AG10803 (cell line): ENCODE results near the gene LIPT1.

Source experiments
- DNase-seq: peaks from one replicate; pipeline ENCODE4 v3.0.0; 2010; ENCODE audit warnings: low read depth
- H3K4me3 ChIP-seq: 2 replicates; pipeline ENCODE4 v1.5.1; 2011; ENCODE audit warnings: mild to moderate bottlenecking, low read length, control low read depth
- CTCF ChIP-seq: conservative IDR thresholded peaks from 2 replicates; pipeline ENCODE4 v1.5.1; 2011; ENCODE audit warnings: mild to moderate bottlenecking, low read length, control low read depth, inconsistent platforms

Gene LIPT1

DNA sequence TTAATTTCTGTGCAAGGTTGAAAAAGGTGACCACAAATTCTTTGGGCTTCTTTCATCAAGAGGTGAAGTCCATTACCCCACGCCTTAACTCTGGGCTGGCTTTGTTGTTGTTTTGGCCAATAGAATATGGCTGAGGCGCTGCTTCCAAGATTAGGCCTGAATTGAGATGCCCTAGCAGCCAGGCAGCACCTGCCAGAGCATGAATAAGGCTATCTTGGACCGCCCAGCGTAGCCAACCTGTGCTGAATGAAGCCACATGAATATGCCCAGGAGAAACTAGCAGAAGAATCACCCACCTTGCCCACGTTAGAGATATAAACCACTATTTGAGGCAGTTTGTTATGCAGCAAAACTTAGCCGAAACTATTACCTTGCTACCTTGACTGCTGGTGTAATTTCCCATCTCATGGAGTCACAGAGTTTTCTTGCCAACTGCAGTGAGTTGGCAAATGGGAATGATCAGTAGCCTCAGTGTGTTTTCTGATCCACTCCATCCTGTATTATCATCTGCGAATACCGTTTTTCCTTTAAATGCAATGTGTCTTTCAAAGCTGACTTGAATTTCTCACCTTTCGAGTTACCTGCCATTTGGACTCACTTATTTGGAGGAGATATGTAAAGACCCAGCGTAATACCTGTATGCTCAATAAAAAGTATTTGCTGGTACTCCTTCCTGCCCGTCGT is 704 bp upstream of the LIPT1 start:
- peak; percentile 11 for DNase-seq
- no peak for TF ChIP-seq CTCF
- peak overlapping the region; percentile 91 for H3K4me3 ChIP-seq

DNA sequence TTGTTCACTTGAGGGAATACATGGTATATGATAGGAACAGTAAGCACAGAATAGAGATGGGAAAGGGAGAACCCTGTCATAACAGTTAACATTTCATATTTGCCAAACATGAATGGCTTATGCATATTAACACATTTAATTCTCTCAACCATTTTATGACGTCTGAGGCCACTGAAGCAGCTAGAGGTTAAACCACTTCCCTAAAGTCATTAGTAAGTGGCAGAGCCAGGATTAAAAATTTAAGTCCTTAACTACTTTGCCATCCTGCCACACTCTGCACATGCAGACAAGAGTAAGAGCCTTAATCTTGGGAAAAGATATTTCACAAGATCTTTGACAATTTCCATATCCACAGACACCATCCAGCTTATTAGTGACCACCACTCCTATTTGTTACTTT is 2.1 kb downstream of the LIPT1 start:
- no peak overlapping the region for H3K4me3 ChIP-seq
- no peak for TF ChIP-seq CTCF
- no peak for DNase-seq

DNA sequence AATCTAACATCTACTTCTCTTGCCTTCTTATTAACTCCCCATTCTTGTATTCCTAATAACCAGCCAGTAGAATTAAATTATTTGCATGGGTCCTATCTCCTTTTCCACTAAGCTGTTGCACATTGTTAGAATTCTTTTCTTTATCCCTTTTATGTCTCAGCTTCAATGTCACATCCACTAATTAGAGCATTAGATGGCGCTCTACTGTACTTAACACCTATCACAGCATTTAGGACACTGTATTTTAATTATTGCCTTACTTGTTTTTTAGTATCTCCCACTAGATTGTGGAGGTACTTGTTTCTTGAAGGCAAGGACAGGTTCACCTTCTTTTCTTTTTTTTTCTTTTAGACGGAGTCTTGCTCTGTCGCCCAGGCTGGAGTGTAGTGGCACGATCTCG is 3.8 kb downstream of the LIPT1 start:
- no peak overlapping the region for H3K4me3 ChIP-seq
- no peak for DNase-seq
- no peak for TF ChIP-seq CTCF

GRCh38 chr2:99159594-99159993 is 4.8 kb downstream of the LIPT1 start:
- DNase-seq, result no peak
- H3K4me3 ChIP-seq, result no peak overlapping the region
- no peak for TF ChIP-seq CTCF

DNA sequence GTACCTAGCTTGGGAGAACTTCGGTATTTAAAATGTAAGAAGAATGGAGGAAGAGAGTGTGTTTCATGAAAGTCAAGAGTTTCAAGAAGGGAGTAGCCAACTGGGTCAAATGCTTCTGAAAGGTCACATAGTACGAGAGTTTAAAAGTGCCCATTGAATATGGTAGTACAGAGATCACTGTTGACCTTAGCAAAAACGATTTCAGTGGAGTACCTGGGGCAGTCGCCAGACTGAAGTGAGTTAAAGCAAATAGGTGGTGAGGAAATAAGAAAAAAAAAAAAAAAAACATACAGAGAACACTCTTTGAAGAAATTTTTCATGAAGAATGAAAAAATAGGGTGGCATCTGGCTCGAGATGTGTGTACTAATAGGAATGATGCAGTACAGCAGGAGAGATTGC is 11.5 kb downstream of the LIPT1 start:
- H3K4me3 ChIP-seq, result no peak overlapping the region
- DNase-seq, result no peak
- no peak for TF ChIP-seq CTCF

- no peak overlapping the region for H3K4me3 ChIP-seq
- TF ChIP-seq CTCF, result no peak
- no peak for DNase-seq
Measured at GRCh38 chr2:99169534-99169933, 14.8 kb downstream of the LIPT1 start.

DNA sequence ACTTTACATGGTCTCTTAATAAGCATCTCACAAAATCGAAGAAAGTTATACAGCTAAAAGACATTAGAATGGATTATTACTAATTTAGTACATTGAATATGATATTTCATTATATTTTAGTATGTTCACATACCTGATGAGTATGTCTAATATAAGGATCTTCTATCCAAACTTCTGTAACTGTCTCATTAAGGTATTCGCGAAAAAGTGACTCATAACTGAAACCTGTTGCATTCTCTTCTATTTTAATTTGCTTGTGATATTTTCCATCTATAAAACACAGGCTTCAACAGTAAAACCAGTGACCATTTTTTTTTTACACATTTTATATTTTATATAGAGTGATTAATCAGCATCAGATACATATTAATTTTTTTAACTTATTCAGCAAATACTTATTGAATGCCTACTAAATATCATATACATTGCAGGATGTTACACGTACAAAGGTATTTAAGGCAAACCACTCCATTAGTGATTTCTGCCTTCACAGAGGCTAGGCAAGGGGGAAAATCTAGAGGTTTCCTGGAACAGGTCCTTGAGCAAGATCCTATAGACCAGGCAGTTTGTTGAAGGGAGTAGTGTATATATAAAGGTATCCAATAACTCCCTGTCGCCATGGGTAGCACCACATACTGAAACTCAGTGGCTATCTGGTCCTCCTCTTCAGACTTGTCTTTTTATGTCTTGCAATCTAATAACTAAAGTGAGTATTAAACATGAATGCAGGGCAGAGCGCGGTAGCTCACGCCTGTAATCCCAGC is 16.8 kb downstream of the LIPT1 start:
- no peak for DNase-seq
- H3K4me3 ChIP-seq, result no peak overlapping the region
- TF ChIP-seq CTCF, result no peak
